AG08395 (cell line): ENCODE measurements around the gene TMEM198.
A peak's percentile ranks its signal among the peaks of the same experiment; 100 is the strongest.

ENCODE experiments used
- DNase-seq: peaks from one replicate; pipeline ENCODE4 v3.0.0; 2012; ENCODE audit warnings: mixed read lengths, low spot score

The TMEM198 gene

DNA sequence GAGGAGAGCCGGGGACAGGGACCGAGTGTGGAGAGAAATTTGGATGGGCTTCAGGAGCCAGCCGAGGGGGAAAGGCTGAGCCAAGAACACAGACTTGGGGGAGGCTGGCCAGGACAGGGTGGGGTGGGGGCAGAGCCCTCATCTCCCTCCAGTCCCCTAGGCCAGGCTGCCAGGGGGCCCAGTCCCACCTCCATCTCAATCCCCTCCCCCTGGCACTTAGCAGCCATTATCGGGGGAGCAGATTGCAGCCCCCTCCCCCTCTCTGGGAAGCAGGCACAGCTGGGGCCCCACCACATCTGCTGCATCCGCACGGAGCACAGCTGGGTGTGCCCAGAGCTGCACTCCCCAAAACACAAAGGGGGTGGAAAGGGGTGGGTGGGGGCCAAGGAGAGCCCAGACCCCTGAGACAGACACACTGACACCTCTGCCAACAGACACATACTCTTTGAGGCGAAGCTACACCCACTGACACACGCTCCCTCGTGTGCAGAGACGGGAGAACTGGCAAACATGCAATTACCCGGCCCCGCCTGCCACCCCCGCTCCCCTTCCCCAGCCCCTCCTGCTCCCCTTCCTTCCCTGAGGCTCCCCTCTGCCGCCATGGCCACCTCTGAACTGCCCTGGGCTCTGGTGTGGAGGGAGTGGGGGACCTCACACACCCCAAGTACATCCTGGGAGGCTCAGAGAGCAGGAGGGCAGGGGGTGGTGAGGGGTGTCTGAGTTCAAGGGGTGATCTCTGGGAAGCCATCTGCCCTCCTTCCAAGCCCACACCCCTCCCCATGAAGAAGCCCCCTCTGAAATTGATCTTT, 34.7 kb upstream of the TMEM198 start:
- DNase-seq, result no peak

DNA sequence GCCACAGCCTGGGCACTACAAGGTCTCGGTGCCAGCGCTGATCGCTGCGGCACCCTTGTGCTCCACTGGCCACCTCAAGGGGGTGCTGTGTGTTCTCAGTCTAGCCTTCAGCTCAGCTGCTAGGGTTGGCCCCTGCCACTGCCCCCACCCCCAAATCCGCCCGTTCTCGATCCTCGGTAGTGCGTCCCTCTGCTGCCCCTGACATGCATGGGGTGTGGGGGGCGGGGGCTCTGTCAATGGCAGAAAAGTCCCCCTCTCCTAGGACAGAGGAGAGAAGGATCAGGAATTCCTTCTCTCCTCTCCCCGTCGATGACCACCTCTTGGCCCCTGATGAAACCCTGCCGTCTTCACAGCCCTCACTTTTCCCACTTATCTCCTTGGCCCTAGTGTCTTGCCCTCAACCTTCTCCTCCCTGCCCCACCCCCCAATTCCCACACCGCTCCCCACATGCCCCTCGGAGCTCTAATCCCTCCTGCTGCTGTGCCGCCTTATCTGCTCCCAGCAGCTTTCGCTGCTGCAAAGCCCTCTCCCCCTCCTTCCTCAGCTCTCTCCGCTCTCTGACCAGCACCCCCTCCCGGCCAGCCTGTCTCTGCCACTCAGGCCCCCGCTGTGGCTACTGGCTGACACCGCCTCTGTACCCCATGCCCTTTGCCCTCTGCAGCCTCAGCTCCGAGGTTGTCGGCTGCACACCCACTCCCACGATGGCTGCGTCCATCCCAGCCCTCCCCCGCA, 33.9 kb upstream of the TMEM198 start:
- DNase-seq, result peak; percentile 60

DNA sequence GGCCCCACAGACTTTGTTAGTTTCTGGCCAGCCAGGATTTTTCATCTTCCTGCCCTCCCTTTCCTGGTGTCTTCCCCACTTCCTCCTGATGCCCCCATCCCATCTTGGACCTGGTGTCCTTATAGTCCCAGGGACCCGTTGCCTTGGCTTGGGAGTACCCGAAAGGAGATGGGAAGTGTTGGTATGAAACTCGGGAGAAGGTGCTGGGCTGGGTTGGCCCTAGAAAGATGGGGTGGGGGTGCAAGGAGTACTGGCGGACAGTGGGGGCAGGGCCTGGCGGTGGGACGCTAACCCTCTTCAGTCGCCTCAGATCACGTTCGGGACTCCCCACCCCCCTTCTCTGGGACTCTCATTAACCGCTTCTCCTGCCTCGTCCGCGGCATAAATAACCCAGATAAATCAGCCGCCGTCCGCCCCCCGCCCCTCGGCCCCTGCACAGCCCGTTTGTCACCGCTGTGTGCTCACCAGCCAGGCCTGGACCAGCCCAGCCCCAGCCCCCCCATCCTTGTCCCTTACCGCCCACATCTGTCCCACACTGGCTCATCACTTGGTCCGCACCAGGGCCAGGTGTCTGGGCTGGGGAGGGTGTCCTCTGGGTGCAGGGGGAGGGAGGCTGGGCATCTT, 33.2 kb upstream of the TMEM198 start:
- DNase-seq, result no peak

- no peak for DNase-seq
Observed at GRCh38 chr2:219511547-219512325, 32.1 kb upstream of the TMEM198 start.

GRCh38 chr2:219512524-219513216, 31.2 kb upstream of the TMEM198 start:
- no peak for DNase-seq

DNA sequence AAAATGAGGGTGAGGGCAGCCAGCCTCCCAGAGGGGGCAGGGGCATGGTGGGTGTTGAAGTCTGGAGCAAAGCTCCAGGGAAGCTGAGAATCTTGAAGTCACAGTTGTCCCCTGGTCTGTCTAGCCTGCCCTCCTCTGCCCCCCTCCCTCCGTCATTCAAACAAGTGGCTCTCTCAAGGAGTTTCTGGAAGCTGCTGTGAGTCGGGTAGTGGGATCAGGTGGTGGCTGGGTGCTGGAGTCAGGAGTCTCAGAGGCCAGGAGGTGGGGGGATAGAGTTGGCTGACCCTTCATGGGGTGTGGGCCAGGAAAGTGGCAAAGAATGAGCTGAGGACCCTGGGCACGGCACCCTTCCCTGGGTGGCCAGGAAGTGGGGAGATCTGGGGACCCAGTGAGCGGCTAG, 30.0 kb upstream of the TMEM198 start:
- no peak for DNase-seq

- DNase-seq, result peak; percentile 31
Observed at GRCh38 chr2:219514196-219514761, 29.5 kb upstream of the TMEM198 start, which contains the start of gene ASIC4. Gene ASIC4 (plus strand): TSS chr2:219514482. CDS start chr2:219514725, 243 bp downstream.

DNA sequence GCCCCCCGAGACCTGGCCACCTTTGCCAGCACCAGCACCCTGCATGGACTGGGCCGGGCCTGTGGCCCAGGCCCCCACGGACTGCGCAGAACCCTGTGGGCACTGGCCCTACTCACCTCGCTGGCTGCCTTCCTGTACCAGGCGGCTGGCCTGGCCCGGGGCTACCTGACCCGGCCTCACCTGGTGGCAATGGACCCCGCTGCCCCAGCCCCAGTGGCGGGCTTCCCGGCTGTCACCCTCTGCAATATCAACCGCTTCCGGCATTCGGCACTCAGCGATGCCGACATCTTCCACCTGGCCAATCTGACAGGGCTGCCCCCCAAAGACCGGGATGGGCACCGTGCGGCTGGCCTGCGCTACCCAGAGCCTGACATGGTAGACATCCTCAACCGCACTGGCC, 29.0 kb upstream of the TMEM198 start:
- DNase-seq, result no peak

- no peak for DNase-seq
Observed at GRCh38 chr2:219515874-219516629, 27.8 kb upstream of the TMEM198 start.

- DNase-seq, result no peak
Observed at GRCh38 chr2:219516888-219517287, 26.9 kb upstream of the TMEM198 start.

- DNase-seq, result no peak
Observed at GRCh38 chr2:219517954-219518778, 25.7 kb upstream of the TMEM198 start.

GRCh38 chr2:219519526-219519916, 24.3 kb upstream of the TMEM198 start:
- no peak for DNase-seq

- no peak for DNase-seq
Observed at GRCh38 chr2:219520079-219520478, 23.7 kb upstream of the TMEM198 start.

DNA sequence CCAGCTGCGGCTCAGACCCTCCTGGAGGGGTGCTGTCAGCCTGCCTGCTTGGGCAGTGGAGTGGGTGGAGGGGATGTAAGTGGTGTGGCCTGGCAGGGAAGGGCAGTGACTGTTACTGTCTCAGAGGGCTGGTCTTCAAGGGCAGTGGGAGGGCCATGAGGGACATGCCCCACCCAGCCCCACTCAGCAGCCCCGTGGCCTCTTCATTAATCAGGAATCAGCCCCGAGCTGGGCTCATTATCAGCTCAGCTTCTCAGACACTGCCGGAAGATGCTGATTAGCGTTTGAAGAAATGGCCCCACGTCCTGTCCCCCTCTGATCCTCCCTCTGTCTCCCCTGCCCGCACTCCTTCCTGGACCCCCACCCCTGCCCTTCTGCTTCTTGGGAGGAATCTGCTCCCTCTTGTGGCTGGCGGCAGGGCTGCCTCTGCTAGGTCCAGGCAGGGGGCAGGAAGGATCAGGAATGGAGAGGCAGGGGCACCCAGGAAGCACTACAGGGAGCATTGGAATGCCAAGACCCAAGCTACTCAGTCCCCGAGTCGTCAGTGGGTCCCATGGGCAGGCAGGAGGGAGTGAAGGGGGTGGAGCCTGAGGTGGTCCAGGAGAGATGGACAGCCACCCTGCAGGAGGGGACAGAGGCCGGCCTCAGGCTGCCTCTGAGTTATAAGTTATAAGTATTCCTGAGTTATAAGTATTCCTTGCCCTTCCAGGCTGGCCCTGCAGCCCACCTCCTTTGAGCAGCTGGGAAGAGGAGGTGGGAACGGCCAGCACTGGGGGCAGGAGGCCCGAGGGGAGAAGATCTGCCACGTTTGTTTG, 22.6 kb upstream of the TMEM198 start:
- peak; percentile 85 for DNase-seq

GRCh38 chr2:219522111-219523030, 21.5 kb upstream of the TMEM198 start:
- DNase-seq, result peak; percentile 84

DNA sequence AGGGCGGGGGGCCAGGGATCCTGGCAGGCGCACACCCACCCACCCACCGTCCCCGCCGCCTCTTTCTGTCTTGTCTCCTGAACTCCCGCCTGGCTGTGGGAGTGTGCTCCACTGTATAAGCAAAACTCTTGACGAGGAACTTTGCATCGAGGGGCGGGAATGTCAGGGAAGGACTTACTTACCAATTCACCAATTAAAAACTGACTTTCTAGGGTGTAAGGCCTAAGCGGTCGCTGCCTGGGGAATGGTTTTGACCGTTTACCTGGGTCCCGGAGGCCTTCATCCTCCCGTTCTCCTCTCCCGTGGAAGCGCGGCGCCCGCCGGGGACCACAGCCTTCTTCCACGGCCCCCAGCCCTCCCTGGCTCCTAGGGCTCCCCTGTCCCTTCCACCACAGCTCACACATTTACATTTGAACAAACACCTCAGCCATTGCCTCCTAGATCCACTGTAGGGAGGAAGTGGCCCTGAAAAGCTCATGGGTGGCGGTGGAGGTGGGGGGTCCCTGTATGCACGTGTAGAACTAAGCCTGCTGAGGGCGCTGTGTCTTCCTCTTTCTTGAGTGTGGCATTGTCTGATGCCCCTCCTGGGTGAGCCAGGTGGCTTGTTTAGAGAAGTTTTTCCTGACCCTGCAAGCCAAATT, 20.7 kb upstream of the TMEM198 start:
- no peak for DNase-seq

DNA sequence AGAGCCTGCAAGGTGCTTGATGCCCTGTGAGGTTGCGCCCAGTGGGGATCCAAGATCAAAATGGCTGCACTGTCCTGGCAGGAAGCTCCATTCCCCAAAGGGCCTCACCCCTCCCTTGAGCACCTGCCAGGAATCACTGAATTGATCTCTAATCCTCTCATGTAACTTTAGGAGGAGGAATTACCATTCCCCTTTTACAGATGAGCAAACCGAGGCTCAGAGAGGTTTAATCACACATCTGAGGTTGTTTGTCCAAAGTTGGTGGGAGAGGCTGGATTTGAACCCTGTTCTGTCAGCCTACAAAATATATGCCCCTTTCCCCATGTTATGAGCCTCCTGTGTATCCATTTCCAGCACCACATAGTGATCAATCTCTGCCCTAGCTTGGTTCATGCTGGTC, 19.0 kb upstream of the TMEM198 start:
- DNase-seq, result no peak
